Erythroblast (primary cell): ENCODE data around the gene C2CD2.

Experiments
- GATA1 ChIP-seq: IDR thresholded peaks from 2 replicates; pipeline ENCODE4 v1.6.1; 2011; ENCODE audit warnings: low read depth, mild to moderate bottlenecking, control low read depth, low read length, moderate library complexity
- POLR2A ChIP-seq: IDR thresholded peaks from 2 replicates; pipeline ENCODE4 v1.6.1; 2011; ENCODE audit warnings: mild to moderate bottlenecking, low read length

DNA sequence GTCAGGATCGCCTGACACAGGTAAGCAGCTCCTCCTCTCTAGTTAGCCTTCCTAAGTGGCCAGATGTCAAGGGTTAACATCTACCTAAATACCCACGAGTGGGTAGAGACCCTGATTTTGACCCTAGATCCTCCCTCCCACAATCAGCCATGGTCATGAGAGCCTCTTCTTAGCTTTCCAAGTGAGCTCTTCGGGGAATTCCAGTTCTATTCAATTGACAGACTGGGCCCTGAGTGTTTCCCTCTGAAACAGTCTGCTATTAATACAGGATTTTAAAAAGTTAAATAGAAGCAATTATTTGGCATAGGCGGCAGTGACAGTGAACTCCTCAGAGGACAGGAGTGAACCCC is 28.1 kb downstream of the C2CD2 start:
- TF ChIP-seq POLR2A: no peak
- no peak for TF ChIP-seq GATA1
